ENCODE data around the gene RPL10. TPM values are rescaled to one million over a fixed set of nuclear protein-coding genes. Genes with fewer than 3 reads are reported as not detected.

The RPL10 gene
- total and polyA plus RNA-seq, 2 of the 8 experiments (the other 6 are each of a cell fraction or from before 2014, with no cell fraction given), result 2,633 to 4,293 TPM

GRCh38 chrX:154370300-154371016 lies 27.7 kb upstream of the RPL10 start:
- Histone ChIP-seq H3K23ac (ENCODE audit: insufficient read length) (no peak overlapping the region), H3K27ac (ENCODE audit: low read depth, low read length) (peak overlapping the region; percentile 97)

More at GRCh38 chrX:154370300-154371016, 27.7 kb upstream of the RPL10 start:
- Histone ChIP-seq H4K5ac (ENCODE audit: insufficient read length, low read depth, low read length) (peak overlapping the region; percentile 67), H3K9ac (replicated peaks in 1 of 4; ENCODE audit: extremely low read depth in 1 of 4, low read depth in 3 of 4, low read length in 3 of 4) (peak overlapping the region; percentile 92 to 97 (median 94)), H4K20me1 (replicated peaks in 1 of 2; ENCODE audit: control insufficient read depth in 1 of 2, insufficient read depth in 2 of 2, low read length in 2 of 2) (peaks cover 11 to 20% of the 10 kb centered on the region in 2 experiments), H3K4ac (replicated peaks; ENCODE audit: insufficient read length, low read depth, low read length) (no peak overlapping the region), H2BK20ac (ENCODE audit: low read length) (no peak overlapping the region), H4K8ac (ENCODE audit: extremely low read depth, insufficient read depth, low read length) (peak overlapping the region; percentile 93), H3K79me2 (ENCODE audit: control insufficient read depth in 1 of 2, insufficient read depth in 2 of 2, low read length in 2 of 2) (peaks cover 8 to 50% of the 10 kb centered on the region in 2 experiments; a peak in 3 of 4 replicates), H3K9me3 (ENCODE audit: insufficient read depth in 2 of 2, low read depth in 1 of 2, low read length in 1 of 2) (no peaks in the 10 kb centered on the region), H3K4me2 (ENCODE audit: insufficient read depth in 1 of 2, low read depth in 2 of 2, low read length in 2 of 2) (peak overlapping the region; percentile 82 to 86), H2AK5ac (ENCODE audit: low read depth, low read length) (peak overlapping the region; percentile 48; the same call in 1 of the 2 replicates), H3K23me2 (ENCODE audit: low read depth, low read length) (peaks cover 5% of the 10 kb centered on the region; the same call in 1 of the 2 replicates), H2BK12ac (ENCODE audit: low read depth, low read length) (0 out of 2 replicates have a peak overlapping the region, but pooled peaks have one; percentile 50), H3K4me3 (ENCODE audit: extremely low read depth in 1 of 4, insufficient read depth in 2 of 4, low read depth in 3 of 4, low read length in 4 of 4) (peak overlapping the region; percentile 82 to 96 (median 90)), H3K27me3 (replicated peaks in 1 of 4; ENCODE audit: control insufficient read depth in 3 of 4, extremely low read depth in 1 of 4, insufficient read depth in 3 of 4, low read length in 3 of 4) (no peaks in the 10 kb centered on the region; a peak in 2 of 7 replicates), H2BK120ac (replicated peaks; ENCODE audit: low read depth, low read length) (no peak overlapping the region), H3K4me1 (replicated peaks in 1 of 4; ENCODE audit: control insufficient read depth in 3 of 4, insufficient read depth in 4 of 4, low read length in 3 of 4) (peaks cover 0 to 18% (median 11%) of the 10 kb centered on the region in 4 experiments; a peak in 6 of 7 replicates), H3K79me1 (ENCODE audit: low read depth, low read length) (peaks cover 3% of the 10 kb centered on the region; the same call in 1 of the 2 replicates), H3K56ac (replicated peaks; ENCODE audit: insufficient read length, low read depth, low read length) (peak overlapping the region; percentile 82), H2AFZ (ENCODE audit: low read length) (no peak overlapping the region), H2BK15ac (ENCODE audit: low read length) (no peak overlapping the region), H3K14ac (ENCODE audit: insufficient read length) (no peak overlapping the region), H3K18ac (ENCODE audit: extremely low read depth, low read length) (peak overlapping the region; percentile 90; the same call in 1 of the 2 replicates), H3K36me3 (ENCODE audit: control insufficient read depth in 2 of 4, insufficient read depth in 4 of 4, low read length in 3 of 4) (peaks cover 17 to 37% (median 26%) of the 10 kb centered on the region in 4 experiments), H4K91ac (replicated peaks; ENCODE audit: insufficient read length, low read length) (peak overlapping the region; percentile 91), H2BK5ac (ENCODE audit: low read depth, low read length) (peak overlapping the region; percentile 96)
- ChIA-PET POLR2A (ENCODE audit: partially characterized antibody) (interaction anchor here (0.6 to 11.8 kb wide), 13 partner anchors 11 to 399 kb away, joined by 3 to 348 read pairs (median 3); partner anchors contain the start of genes DNASE1L1, EMD, HCFC1 and RPL10), CTCF (ENCODE audit: partially characterized antibody) (interaction anchor here (0.5 kb wide), 1 partner anchor 166 kb away, joined by 3 read pairs; no protein-coding TSS in a partner anchor)
- FAIRE-seq (no peak), DNase-seq (ENCODE audit: low read depth in 1 of 2, low spot score in 2 of 2) (no peak)
- TF ChIP-seq USF2 (IDR thresholded peaks at IDR 0.05; ENCODE audit: low read length), result 0 out of 2 replicates have a peak, but pooled peaks have one; percentile 24
- no peak for TF ChIP-seq KDM5A (IDR thresholded peaks at IDR 0.05; ENCODE audit: low read length)
- TF ChIP-seq SIN3A (conservative IDR thresholded peaks at IDR 0.05 in 1 of 2, IDR thresholded peaks at IDR 0.05 in 1 of 2; ENCODE audit: low read depth in 1 of 2, low read length in 2 of 2), result no peak
- no peak for TF ChIP-seq NRF1 (IDR thresholded peaks at IDR 0.05; ENCODE audit: low read depth, low read length)
- no peak for TF ChIP-seq RBBP5 (IDR thresholded peaks at IDR 0.05; ENCODE audit: borderline replicate concordance, low read depth, low read length)
- TF ChIP-seq CHD2 (IDR thresholded peaks at IDR 0.05; ENCODE audit: low read length), result 0 out of 2 replicates have a peak, but pooled peaks have one; percentile 6
- no peak for TF ChIP-seq GTF2F1 (IDR thresholded peaks at IDR 0.05; ENCODE audit: borderline replicate concordance, low read depth, low read length)
- peak; percentile 7 for TF ChIP-seq TAF7 (optimal IDR thresholded peaks at IDR 0.05; ENCODE audit: borderline replicate concordance, low read depth, low read length)
- WGBS, 2 experiments (ENCODE audit: extremely low coverage in 1 of 2, insufficient coverage in 1 of 2, insufficient read length in 1 of 2, insufficient replicate concordance in 2 of 2, low coverage in 1 of 2, low lambda C conversion rate in 2 of 2, missing lambda C conversion rate in 1 of 2), result 0% methylated on average over 4 of the region's 63 CpGs; no CpG with 5 or more reads in 1 of the 2 experiments
